HAP-1 (cell line): Measurements from ENCODE around the gene NR2C1.

Source experiments
- DNase-seq, 2 experiments: peaks; one replicate each; pipeline ENCODE4 v3.0.0-alpha.2; 2016 to 2020; ENCODE audit warnings: low spot score in 2 of 2
- H3K27me3 ChIP-seq: fragments of 250-450 bp; sonication (Bioruptor Pico); 2 replicates; pipeline ENCODE4 v1.5.1; 2020; ENCODE audit warnings: low read depth, mild to moderate bottlenecking, moderate library complexity
- H3K36me3 ChIP-seq: fragments of 250-450 bp; sonication (Bioruptor Pico); replicated peaks from 2 replicates; pipeline ENCODE4 v1.5.1; 2020; ENCODE audit warnings: mild to moderate bottlenecking
- H3K4me1 ChIP-seq: fragments of 250-450 bp; sonication (Bioruptor Pico); 2 replicates; pipeline ENCODE4 v1.5.1; 2020; ENCODE audit warnings: mild to moderate bottlenecking
- H3K4me3 ChIP-seq: fragments of 250-450 bp; sonication (Bioruptor Pico); 2 replicates; pipeline ENCODE4 v1.5.1; 2020; ENCODE audit warnings: mild to moderate bottlenecking, moderate library complexity
- H3K9me3 ChIP-seq: fragments of 250-450 bp; sonication (Bioruptor Pico); 2 replicates; pipeline ENCODE4 v1.5.1; 2020; ENCODE audit warnings: mild to moderate bottlenecking, moderate library complexity
- in situ Hi-C: fragments of 300-500 bp; cut with MboI; formaldehyde crosslinking; loops from 3 replicates; pipeline ENCODE4 v1.14.3; 2020; ENCODE audit warnings: low sequenced_read_pairs, inconsistent platforms, mixed read lengths

Gene NR2C1

DNA sequence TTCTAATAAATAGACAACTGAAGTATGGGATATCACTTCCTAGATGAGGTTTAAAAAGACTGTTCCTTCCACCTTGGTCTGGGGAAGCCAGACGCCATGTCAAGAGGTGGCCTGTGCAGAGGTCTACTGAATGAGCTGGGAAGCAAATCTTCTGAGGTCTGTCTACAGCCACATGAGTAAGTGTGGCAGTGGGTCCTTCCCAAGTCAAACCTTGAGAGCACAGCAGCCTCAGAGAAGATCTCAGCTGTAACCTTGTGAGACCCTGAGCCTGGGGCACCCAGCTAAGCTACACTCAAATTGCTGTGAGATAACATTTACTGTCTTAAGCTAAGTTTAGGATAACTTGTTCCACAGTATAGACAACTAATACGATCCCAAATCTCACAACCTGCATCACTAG is 90.1 kb downstream of the NR2C1 start:
- in situ Hi-C loops = loop anchor here (25.0 kb wide), 1 partner anchor 446 kb away; no protein-coding TSS in a partner anchor
- Histone ChIP-seq H3K9me3 (no peaks in the 10 kb centered on the region), H3K36me3 (no peaks in the 10 kb centered on the region; the same call in 1 of the 2 replicates), H3K4me3 (no peak overlapping the region), H3K27me3 (no peaks in the 10 kb centered on the region), H3K4me1 (peaks cover 5% of the 10 kb centered on the region; the same call in 1 of the 2 replicates)
- DNase-seq = no peak

DNA sequence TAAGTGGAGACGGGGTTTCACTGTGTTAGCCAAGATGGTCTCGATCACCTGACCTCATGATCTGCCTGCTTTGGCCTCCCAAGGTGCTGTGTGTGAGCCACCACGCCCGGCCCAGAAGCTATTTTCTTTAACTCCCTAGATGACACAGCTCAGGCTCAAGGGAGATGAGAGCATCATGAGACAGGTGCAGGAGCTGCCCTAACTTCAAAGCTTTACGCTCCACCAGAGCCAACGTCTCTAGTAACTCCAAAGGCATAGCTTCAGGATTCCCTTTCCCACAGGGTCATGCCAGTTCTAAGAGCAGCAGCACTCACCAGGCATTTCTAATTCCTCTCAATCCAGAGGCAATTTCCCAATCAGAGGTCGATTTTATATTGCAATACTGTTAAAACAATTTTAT is 91.0 kb downstream of the NR2C1 start:
- DNase-seq = no peak
- H3K36me3 ChIP-seq = no peaks in the 10 kb centered on the region; the same call in 1 of the 2 replicates
- H3K4me1 ChIP-seq = peaks cover 5% of the 10 kb centered on the region; the same call in 1 of the 2 replicates
- H3K9me3 ChIP-seq = no peaks in the 10 kb centered on the region
- in situ Hi-C loops = loop anchor here (25.0 kb wide), 1 partner anchor 445 kb away; no protein-coding TSS in a partner anchor
- H3K27me3 ChIP-seq = no peaks in the 10 kb centered on the region
- H3K4me3 ChIP-seq = no peak overlapping the region

DNA sequence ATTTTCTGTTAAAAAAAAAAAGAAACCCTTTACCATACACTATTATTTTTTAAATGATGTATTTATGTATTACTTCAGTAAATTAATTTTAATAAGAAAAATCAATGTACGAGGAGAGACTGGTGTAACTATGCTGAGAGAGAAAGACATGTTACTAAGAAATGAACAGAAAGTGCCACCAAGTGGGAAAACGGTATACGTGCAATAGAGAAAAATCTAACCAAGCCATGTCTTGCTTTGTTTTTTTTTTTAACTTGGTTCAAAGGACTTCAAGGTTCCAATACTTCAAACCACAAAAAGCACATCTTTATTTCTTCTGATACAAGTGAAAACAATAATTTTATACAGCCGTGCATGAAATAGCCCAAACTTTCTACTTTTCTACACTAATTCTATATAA is 92.8 kb downstream of the NR2C1 start:
- in situ Hi-C loops = loop anchor here (25.0 kb wide), 1 partner anchor 443 kb away; no protein-coding TSS in a partner anchor

DNA sequence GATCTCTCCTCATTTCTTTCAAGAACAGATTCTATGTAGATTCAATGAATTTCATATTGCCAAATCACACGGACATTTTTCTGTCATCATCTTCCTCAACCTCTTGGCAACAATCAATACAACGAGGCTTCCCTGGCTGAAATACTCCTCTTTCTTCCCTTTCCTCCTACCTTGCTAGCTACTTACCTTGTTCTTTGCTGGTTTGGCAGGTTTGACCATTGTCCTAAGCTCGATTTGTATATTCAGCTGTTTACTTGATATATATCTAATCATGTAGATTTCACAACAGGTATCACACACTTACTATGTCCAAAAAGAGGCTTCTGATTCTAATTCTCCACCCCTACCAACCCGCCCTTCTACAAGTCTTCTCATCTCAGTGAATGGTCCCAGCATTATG is 93.5 kb downstream of the NR2C1 start:
- Histone ChIP-seq H3K4me3 (no peak overlapping the region), H3K9me3 (no peaks in the 10 kb centered on the region), H3K4me1 (peaks cover 5% of the 10 kb centered on the region; the same call in 1 of the 2 replicates), H3K27me3 (no peaks in the 10 kb centered on the region), H3K36me3 (no peaks in the 10 kb centered on the region; the same call in 1 of the 2 replicates)
- in situ Hi-C loops = loop anchor here (25.0 kb wide), 1 partner anchor 443 kb away; no protein-coding TSS in a partner anchor
- no peak for DNase-seq

More for the DNA sequence above, 92.8 kb downstream of the NR2C1 start:
- H3K27me3 ChIP-seq = no peaks in the 10 kb centered on the region
- peaks cover 5% of the 10 kb centered on the region; the same call in 1 of the 2 replicates for H3K4me1 ChIP-seq
- no peaks in the 10 kb centered on the region for H3K9me3 ChIP-seq
- no peaks in the 10 kb centered on the region; the same call in 1 of the 2 replicates for H3K36me3 ChIP-seq
- peak in 1 of 2 experiments; percentile 63 for DNase-seq
- no peak overlapping the region for H3K4me3 ChIP-seq

DNA sequence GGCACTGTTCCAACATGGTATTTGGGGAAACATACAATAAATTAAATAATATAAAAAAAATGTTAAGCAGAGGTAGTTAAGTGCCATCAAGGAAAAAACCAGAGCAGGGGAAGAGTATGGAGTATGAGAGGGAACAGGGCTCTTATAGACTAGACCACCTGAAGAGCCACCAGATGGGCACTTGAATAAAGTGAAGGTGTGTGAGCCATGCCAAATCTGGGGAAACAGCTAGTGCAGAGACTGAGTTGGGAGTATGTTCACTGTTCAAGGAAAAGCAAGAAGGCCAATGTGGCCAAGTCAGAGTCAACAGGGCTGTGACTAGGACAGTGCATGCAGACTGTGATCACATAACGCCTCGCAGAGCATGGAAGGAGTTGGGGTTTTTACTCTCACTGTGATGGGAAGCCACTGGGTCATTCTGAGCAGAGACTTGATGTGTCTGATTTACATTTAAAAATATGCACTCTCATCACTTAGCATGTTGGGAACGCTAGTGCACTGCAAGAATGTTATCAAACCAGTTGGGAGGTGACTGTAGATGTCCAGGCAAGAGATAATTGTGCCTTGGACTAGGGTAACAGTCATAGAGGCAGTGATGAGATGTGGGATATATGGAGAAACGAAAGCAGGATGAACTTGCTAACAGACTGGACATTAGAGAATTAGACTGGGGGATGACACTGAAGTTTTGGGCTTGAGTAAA is 95.5 kb downstream of the NR2C1 start:
- Histone ChIP-seq H3K36me3 (no peaks in the 10 kb centered on the region), H3K4me1 (peaks cover 5% of the 10 kb centered on the region; the same call in 1 of the 2 replicates), H3K4me3 (no peak overlapping the region), H3K9me3 (no peaks in the 10 kb centered on the region), H3K27me3 (no peaks in the 10 kb centered on the region)
- in situ Hi-C loops = loop anchor here (25.0 kb wide), 1 partner anchor 441 kb away; no protein-coding TSS in a partner anchor
- DNase-seq = no peak

DNA sequence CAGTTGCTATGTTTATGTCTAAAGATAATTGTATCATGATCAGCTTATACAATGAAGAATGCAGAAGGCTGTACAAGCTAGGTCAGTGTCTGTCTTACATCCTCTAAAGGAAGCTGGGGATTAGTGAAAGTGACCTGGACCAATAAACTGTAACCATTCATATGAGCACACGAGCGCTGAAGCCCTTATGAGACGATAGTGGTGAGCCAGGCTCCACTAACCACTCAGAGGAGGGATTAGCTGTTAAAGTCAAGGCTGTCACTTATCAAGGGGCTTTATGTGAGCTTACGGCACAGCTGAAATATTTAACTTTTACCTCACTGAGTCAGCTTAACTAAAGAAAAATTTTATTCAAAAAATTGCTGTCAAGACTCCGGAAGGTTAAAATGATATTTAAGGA is 100.2 kb downstream of the NR2C1 start:
- peak; percentile 51 to 72 for DNase-seq
- in situ Hi-C loops = loop anchor here (25.0 kb wide), 1 partner anchor 186 kb away; no protein-coding TSS in a partner anchor
- Histone ChIP-seq H3K36me3 (0 out of 2 replicates have a peak, but pooled peaks cover 3% of the 10 kb centered on the region), H3K4me1 (no peaks in the 10 kb centered on the region), H3K9me3 (no peaks in the 10 kb centered on the region), H3K27me3 (no peaks in the 10 kb centered on the region), H3K4me3 (no peak overlapping the region)

DNA sequence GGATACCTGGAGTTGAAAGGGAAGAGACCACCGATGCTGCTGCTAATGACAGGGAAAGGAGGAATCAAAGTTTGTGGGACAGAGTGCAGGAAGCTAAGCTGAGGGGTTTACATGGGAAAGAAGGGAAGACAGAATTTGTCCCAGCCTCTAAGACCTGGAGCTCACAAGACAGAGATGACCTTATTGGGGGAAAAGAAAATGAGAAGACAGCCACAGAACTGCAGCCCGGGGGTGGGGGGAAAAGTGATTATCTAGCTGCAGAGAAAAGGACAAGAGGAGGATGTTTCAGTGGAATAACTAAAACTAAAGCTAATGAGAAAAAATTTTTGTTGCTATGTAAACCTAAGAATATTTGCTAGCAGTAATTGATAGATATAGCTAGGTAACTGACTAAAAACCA is 100.6 kb downstream of the NR2C1 start:
- H3K9me3 ChIP-seq = no peaks in the 10 kb centered on the region
- H3K4me1 ChIP-seq = no peaks in the 10 kb centered on the region
- no peaks in the 10 kb centered on the region for H3K27me3 ChIP-seq
- H3K36me3 ChIP-seq = 0 out of 2 replicates have a peak, but pooled peaks cover 3% of the 10 kb centered on the region
- H3K4me3 ChIP-seq = no peak overlapping the region
- DNase-seq = no peak
- in situ Hi-C loops = loop anchor here (25.0 kb wide), 1 partner anchor 185 kb away; no protein-coding TSS in a partner anchor

DNA sequence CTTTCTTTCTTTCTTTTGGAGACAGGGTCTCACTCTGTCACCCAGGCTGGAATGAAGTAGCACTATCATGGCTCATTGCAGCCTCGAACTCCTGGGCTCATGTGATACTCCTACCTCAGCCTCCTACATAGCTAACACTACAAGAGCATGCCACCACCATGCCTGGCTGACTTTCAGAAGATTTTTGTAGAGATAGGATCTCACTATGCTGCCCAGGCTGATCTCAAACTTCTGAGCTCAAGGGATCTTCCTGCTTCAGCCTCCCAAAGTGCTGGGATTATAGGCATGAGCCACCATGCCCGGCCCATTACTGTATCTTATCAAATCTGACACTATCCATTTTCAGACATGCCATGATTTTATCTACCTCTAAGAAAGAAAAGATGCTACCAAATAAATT is 101.5 kb downstream of the NR2C1 start:
- no peak for DNase-seq
- 0 out of 2 replicates have a peak, but pooled peaks cover 3% of the 10 kb centered on the region for H3K36me3 ChIP-seq
- no peak overlapping the region for H3K4me3 ChIP-seq
- in situ Hi-C loops = loop anchor here (25.0 kb wide), 1 partner anchor 185 kb away; no protein-coding TSS in a partner anchor
- H3K4me1 ChIP-seq = no peaks in the 10 kb centered on the region
- no peaks in the 10 kb centered on the region for H3K9me3 ChIP-seq
- H3K27me3 ChIP-seq = no peaks in the 10 kb centered on the region

DNA sequence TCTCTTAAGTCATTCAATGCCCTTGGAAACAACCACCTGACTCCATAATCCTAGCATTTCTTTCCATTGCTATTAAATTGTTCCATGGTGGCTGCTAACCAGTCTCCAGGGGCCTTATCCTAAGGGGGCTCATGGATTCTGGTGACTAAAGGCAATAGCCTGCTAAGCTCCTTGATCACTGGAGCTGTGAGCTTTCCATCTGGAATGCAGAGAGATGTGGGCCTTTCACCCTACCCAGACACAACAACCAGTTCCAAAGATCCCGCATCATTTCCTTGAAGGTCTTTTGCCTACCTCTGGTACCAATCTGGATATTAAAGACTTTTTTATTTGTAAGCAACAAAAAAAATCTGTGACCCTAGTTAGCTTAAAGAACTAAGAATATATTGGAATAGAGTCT is 102.9 kb downstream of the NR2C1 start:
- no peaks in the 10 kb centered on the region for H3K27me3 ChIP-seq
- no peaks in the 10 kb centered on the region for H3K9me3 ChIP-seq
- no peak for DNase-seq
- H3K4me3 ChIP-seq = no peak overlapping the region
- 0 out of 2 replicates have a peak, but pooled peaks cover 3% of the 10 kb centered on the region for H3K36me3 ChIP-seq
- no peaks in the 10 kb centered on the region for H3K4me1 ChIP-seq
- in situ Hi-C loops = loop anchor here (25.0 kb wide), 1 partner anchor 183 kb away; no protein-coding TSS in a partner anchor
